Ammon's horn (tissue), 1 donor: ENCODE results near the gene KLHL40.
A peak's percentile ranks its signal among the peaks of the same experiment; 100 is the strongest.

Source experiments
- DNase-seq: peaks from one replicate; pipeline ENCODE4 v3.0.0-alpha.2; 2016; ENCODE audit warnings: low spot score

Gene KLHL40, protein sequence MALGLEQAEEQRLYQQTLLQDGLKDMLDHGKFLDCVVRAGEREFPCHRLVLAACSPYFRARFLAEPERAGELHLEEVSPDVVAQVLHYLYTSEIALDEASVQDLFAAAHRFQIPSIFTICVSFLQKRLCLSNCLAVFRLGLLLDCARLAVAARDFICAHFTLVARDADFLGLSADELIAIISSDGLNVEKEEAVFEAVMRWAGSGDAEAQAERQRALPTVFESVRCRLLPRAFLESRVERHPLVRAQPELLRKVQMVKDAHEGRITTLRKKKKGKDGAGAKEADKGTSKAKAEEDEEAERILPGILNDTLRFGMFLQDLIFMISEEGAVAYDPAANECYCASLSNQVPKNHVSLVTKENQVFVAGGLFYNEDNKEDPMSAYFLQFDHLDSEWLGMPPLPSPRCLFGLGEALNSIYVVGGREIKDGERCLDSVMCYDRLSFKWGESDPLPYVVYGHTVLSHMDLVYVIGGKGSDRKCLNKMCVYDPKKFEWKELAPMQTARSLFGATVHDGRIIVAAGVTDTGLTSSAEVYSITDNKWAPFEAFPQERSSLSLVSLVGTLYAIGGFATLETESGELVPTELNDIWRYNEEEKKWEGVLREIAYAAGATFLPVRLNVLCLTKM

DNA sequence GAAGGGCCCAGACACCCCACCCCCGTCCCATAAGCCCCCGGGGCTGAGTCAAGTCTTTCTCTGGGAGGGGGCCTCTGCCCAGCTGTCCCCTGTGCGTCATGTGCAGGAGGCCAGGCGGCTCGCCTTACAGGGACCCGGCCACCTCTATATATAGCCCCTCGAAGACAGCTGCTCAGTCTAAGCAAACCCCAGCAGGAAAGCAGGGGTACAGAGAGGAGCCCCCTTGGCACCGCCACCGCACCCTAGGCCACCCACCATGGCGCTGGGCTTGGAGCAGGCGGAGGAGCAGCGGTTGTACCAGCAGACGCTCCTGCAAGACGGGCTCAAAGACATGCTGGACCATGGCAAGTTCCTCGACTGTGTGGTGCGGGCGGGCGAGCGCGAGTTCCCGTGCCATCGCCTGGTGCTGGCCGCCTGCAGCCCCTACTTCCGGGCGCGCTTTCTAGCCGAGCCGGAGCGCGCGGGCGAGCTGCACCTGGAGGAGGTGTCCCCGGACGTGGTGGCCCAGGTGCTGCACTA, at the start of gene KLHL40:
KLHL40 (plus strand) TSS at position 175 of the 519 bp plus-strand sequence; CDS start at position 257, 82 bp downstream.
- no peak for DNase-seq

DNA sequence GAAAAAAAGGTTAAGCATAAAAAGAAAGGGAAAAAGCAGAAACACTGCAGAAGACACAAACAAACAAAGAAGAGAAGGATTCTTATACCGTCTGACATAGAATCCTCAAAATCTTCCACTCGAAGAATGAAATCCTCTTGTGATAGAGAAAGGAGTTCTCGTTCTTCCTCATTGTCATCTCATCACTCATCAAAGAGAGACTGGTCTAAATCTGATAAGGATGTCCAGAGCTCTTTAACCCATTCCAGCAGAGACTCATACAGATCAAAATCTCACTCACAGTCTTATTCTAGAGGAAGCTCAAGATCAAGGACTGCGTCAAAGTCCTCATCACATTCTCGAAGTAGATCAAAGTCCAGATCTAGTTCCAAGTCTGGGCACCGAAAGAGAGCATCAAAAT, 48.3 kb upstream of the KLHL40 start:
- no peak for DNase-seq

DNA sequence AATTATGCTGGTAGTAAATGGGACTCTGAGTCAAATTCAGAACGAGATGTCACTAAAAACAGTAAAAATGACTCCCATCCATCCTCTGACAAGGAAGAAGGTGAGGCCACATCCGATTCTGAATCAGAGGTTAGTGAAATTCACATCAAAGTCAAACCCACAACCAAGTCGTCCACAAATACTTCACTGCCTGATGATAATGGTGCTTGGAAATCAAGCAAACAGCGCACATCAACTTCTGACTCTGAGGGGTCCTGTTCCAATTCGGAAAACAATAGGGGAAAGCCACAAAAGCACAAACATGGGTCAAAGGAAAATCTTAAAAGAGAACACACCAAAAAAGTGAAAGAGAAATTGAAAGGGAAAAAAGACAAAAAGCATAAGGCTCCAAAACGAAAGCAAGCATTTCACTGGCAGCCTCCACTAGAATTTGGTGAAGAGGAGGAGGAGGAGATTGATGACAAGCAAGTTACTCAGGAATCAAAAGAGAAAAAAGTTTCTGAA, 46.9 kb upstream of the KLHL40 start:
- DNase-seq, result no peak

DNA sequence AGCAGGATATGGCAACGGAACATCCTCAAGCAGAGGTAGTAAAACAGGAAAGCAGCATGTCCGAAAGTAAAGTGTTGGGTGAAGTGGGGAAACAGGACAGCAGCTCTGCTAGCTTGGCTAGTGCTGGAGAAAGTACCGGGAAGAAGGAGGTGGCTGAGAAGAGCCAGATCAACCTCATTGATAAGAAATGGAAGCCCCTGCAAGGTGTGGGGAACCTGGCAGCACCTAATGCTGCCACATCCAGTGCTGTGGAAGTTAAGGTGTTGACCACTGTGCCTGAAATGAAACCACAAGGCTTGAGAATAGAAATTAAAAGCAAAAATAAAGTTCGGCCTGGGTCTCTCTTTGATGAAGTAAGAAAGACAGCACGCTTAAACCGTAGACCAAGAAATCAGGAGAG, 46.1 kb upstream of the KLHL40 start:
- DNase-seq, result no peak

DNA sequence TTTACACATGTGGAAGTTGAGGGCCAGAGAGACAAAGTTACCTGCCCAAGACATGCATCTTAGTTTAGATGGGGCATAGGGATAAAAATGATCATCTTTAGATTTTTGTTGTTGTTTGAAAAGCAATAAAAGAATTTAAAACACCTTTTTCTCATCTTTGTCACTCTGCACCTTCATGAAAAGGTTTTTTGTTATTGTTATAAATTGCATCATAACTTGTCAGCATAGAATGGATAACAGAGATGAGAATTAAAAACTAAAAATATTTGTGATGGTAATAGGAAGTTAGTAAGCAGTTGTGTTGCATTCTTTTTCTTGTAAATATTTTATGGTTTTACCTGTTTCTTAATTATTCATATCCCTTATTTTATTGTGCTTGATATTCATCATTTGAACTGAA, 45.2 kb upstream of the KLHL40 start:
- no peak for DNase-seq

DNA sequence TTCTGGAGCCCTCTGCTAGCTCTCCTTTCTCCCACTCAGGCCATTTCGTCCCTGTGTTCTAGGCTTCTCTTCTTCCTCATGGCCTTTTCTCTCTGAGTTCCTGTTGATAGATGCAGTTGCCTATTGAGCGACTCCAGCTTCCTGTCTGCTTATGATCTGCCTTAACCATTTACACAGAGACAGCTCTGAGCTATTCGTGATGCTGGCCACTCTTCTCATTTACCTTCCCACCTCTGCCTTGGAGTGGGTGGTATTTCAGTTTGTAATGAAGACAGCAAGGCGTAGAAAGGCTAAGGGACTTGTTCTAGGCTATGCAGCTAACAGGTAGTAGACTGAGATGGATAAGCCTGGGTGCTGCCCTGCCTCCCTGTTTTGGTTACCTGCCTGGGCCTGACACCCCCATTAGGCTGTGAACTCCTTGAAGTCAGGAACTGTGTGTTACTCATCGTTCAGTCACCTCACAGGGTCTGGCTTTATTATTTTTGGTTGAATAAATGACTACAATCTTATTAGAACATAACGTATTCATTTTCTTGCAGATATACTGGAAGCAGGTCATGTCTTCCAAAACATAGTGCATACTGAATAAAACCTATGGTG, 44.5 kb upstream of the KLHL40 start:
- no peak for DNase-seq

DNA sequence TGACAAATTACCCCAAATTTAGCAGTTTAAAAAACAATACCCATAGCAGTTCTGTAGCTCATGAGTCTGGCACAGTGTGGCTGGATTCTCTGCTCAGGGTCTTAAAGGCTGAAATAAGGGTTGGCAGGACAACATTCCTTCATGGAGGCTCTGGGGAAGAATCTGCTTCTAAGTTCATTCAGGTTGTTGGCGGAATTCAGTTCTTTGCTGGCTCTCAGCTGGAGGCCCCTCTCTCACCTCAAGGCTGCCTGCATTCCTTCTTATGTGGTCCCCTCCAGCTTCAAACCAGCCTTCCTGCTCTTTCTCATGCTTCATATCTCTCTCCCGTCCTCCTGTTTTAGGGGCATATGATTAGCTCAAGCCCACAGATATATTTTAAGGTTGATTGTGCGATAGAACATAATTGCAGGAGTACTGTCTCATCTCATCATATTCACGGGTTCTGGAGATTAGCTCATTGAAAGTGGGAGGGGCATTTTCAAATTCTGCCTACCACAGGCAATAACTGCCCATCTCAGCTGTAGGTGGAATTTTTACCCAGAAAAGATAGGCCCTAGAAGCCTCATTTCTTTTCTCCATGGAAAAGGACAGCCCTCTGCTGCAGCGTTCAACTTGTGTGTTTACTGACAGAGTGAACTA, 37.4 kb upstream of the KLHL40 start:
- peak; percentile 8 for DNase-seq

DNA sequence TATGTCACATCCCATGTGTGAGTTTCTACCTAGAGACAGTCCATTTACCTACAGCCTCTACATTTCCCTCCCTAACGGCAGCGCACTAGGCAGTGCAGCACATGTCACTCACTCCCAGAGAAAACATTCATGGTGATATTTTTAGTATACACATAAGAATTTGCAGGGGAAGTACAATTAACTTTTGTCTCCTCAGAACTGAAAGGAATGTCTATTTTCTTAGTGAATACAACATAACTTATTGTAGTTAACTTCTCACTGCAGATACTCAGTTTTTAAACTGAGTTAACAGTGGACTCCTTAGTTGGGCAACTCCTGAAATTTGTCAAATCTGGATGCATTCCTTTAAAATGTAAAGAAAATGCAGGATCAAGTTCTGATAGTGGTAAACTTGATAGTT, 36.3 kb upstream of the KLHL40 start:
- no peak for DNase-seq

DNA sequence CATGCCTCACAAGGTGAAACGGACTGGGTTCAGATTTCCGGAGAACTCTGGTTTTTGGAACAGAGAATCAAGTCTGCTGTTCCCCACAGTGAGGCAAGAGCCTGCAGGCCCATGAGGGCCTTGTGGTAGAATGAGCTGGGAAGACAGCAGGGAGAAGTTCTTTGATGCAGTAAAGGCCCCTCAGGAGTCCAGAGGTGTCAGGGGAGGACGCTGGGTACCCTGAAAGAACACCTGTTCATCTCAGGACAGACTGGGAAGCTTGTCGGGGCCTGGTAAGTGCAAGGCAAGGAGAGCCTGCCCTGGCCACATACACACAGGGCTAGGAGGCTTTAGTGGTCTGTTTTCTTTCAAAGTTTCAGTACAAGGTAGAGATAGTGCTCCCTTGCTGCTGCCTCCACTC, 35.6 kb upstream of the KLHL40 start:
- no peak for DNase-seq

DNA sequence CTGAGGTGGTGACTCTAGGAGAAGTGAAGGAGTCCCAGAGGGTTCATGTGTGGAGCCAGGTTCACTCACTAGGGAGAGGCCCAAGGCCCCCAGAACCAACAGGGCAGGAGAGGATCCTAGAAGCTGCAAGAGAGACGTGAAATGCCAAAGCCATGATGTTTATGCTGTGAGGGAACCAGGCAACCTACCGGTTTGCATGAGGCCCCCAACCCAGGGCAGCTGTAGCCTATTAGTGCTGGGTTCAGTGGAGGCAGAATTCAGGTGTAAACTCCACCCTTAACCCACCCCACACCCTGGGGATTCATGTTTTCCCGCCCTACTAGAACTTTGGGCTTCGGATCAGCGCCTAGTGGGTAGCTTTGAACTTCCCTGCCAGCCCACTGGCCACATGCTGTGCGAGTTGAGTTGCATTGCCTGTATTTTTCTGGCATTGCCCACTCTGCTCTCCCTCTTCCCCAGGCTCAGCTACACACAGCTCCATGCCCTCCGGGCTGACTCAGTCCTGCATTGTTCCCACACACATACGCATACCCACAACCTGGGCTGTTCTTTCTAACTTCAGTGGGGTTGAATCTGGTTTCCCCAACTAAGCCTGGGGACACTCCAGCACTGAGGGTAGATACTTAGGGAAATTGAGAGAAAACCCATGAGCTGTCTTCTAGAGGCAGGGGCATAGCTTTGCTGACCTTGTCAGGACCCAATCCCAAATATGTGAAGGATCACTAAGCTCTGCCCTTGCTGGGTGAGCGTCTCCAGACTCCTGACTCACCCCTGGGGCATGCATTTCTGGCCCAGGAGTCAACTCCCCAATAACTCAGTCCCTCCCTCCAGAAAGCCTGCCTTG, 33.9 kb upstream of the KLHL40 start:
- DNase-seq, result peak; percentile 48

DNA sequence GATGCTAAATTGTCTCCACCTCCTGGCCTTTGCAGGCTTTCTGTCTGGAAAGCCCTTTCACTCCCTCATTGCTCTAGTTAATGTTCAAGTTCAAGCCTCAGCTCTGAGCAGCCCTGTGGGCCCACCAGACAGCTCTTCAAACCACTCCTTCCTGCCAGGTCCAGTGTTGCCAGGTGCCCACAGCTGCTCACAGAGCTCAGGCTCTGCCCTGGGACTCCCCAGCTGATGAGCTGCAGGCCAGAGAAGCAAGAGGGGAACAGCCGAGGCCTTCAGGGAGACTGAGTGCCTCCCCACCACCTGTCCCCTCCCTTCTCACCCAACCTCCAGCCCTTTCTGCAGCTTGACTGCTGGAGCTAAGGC, 33.1 kb upstream of the KLHL40 start:
- DNase-seq, result no peak

DNA sequence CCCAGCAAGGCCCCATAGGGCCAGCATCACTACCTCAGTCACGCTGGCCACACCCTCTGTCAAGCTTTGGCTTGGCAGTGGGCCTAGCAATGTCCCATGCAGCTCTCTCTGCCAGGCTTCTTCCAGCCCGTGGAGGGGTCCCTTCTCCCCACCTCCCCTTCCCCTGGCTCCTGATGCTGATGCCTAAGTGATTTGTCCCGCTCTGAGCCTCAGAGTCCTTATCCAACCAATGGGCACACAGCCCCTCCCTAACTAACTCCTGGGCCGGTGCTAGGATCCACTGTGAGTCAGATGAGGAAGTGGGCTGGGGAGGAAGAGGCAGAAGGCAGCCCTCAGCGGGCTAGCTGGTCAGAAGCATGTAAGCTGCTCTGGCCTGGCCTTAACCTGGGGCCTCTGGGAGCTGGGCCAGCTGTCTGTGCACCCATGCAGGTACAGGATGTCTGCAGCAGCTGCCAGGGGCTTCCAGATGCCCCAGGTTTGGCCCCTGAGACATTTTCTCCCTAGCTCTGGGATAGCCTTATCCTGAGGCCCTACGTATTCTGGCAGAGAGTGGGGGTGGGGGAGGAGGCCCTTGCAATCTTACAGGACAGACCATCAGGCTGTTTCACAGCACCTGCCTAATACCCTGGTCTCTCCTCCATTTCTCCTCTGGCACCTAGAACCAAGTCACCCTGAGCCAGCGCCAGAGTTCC, 32.6 kb upstream of the KLHL40 start:
- DNase-seq, result peak; percentile 71

DNA sequence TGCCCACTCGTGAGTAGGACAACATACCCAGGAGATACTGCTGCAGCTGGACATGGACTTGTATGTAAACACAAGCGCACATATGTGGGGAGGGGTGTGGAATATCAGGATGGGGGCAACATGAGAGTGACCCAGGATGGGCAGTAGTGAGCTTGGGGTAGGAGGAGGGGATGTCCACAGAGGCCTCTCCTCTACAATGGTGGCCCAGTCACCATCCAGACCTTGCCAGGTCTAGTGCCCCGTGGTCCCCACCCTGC, 32.1 kb upstream of the KLHL40 start:
- no peak for DNase-seq

DNA sequence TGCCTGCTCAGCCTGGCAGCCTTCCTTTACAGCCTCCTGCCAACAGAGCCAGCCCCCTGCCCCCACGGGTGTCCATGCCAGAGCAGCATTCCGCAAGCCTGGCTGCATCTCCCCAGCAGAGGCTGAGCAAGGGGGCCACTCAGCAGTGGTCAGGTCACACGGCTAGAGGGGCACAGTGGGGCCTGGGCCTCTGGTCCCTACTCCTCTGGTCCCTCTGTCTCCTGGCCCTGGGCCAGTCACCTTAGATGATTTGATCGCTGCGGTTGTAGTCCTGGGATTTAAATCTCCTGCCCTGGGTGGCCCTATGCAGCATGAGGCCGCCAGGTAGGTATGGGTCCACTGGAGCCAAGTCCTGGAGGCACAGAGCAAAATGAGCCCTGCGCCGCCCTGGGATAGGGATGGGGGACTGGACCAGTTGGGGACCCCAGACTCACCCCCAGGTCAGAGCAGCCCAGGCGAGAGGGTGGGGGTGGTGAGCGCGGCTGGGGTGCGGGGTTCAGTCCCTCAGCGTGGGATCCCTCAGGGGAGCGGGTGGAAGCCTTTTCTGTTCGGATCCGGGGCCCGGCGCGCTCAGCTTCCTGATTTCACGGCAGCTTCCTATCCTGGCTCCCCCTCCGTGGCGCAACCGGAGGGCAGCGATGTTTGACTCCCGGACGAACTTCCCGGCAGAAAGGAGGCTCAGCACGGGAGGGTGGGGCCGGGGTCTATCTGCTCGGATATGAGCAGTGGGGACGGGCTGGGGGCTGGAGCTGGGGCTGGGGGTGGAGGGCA, 31.6 kb upstream of the KLHL40 start, which contains the start of gene ZBTB47:
ZBTB47 (plus strand) TSS at position 138 of the 771 bp plus-strand sequence. CDS start 4,659 bp downstream, outside the sequence.
- DNase-seq, result peak; percentile 71

DNA sequence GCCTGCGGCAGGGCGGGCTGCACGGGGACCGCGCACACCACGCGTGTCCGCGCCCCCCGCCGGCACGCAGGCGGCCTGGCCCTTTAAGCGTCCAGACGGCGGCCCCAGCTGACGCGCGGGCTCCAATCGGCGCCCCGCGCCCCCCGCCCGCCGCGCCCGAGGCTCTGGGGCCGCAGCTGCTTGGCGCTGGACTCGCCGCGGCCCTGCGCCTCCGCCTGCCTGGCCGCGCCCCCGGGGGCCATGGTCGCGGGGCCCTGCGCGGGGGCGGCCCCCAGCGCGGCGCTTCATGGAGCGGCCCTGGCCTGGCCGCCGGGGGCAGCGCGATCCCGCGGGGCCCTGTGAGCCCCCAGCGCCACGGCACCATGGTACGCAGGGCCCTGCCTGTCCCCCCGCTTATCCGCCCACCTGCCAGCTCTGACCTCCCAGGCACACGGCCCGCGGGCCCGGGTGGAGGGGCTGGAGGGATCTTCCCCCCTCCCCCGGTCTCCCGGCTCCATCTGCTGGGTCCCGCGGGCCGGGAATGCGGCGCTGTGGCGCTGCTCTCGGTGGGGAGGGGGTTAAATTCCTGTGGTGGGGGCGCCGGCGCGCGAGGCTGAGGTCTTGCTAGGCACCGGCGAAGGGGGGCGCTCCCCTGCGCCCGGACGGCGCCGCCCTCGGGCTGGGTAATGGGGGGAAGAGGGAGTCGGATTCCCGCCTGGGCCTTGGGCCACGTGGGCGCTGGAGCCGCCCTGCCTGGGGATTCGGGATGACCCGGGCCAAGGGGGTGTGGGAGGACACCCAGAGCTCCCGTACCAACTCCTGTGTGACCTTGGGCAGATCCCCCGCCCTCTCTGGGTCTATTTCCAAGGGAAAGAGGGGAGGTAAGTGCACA, 30.8 kb upstream of the KLHL40 start:
- peak; percentile 86 for DNase-seq

DNA sequence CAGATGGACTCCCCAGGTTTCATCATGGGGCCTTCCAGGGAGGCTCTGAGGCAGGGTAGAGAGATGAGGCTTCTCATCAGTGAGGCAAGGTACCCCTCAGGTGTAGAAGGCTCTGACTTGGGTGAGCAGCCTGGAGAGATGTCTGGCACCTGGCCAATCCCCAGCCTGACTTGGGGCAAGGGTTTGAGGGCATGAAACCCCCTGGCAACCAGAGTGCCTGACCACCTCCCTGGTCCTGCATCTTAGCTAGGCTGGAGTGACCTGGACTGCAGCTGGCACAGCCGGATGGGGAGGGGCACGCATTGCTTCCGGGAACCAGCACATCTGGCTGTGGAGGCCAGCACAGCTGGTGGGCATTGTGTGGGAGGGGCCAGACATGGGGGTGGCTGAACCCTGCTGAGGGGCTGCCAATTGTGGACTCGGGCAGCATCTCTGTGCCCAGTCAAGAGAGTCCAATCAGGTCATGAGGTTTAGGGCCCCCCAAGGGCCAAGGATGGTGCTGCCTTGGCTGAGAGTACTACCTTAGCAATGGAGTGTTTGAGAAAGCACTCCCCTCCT, 29.9 kb upstream of the KLHL40 start:
- peak; percentile 50 for DNase-seq

DNA sequence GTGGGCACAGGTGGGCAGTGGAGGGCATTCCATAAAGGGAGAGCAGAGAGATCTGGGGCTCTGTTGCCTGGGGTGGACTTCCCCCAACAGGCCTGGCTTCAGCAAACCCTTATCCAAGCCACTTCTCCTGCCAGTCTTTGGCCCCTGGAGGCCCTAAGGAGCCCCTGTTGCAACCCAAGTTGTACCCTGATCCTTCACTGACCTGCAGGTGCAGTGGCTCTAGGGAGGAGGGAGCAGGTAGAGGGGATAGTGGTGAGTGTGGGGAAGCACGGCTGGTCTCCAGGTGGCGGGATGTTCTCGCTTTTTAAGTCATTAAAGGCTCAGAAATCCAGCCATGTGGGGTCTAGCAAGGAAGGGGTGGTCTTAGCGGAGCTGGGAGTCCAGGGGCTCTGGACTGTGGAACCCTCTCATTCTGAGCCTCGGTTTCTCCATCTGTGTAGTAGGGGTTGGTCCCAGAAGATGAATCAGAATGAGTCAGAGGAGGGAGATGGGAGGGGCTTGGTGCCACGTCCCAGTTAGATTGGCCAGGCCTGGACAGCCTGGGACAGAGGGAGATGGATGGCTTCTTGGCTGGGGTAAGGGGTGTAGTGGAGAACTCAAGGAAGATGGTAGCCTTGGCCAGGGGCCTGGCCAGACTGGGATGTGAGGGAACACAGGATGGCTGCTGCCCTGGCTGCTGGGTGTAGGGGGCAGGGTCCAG, 29.2 kb upstream of the KLHL40 start:
- peak; percentile 55 for DNase-seq
